Measurements from ENCODE around the gene REST.

DNA sequence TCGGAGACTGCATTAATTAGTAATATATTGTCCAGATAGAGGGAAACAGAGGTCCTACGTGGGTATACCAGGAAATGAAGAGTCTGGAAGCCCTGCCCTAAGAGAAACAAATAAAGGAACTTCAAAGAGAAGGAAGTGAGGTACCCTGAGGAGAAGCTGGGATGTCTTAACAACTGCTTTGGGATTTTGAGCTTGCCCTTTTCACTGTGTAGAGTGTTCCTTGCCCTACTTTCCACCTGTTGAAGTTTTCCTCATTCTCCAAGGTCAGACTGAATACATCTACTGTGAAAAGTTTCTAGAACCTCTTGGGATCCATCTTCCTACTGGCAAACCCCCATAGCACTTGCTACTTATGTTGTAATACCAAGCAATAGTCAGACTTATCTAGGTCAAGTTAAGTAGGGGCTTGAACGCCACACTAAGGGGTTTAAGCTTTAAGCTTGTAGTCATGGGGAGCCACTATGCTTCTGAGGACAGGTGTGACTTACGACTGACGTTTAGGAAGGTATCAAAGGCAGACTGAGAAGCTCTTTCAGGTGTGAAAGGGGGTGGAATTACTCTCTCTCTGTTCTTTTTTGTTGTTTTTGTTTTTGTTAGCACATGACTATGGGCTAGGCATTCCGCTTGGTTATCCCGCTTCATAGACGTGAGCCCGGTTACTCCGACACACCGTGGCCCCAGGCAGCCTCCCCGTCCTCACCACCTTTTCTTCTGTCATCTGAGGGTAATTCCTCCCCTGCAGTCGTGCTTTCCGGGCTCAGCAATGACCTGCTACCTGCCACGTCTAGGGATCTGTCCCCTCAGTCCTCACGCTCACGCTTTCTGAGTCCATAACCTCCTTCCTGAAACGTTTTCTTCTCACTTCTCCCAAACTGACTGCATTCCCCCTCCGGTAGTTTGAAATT is 959 bp upstream of the REST start:
- TF ChIP-seq POLR2A (IDR thresholded peaks at IDR 0.05), result no peak
- TF ChIP-seq CTCF (IDR thresholded peaks at IDR 0.05), result no peak

All from heart left ventricle (tissue), 13 donors.